Measurements from ENCODE around the gene BCAS4.
"Not testable (repeated sequence)": the region's sequence is repeated elsewhere in the genome, so short reads cannot be mapped to it uniquely, and the experiment has no call there.

BCAS4 gene

DNA sequence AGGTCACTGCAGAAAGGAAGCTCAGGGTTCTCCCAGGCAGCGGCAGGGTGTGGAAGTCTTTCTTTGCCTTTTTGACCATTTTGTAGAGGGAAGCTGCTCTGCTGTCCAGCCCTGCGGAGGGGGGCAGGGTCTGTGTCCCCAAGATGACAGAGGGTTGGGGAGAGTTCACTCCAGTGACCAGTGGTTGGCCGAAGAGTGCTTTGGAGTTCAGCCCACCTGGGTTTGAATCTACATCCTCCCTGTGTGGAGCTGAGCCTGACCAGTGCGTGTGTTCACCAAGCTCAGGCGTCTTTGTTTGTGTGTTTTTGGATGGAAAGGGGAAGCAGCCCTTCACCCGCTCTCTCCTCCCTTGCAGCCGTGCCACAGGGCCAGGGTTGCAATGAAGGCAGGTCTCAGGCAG, 25.9 kb upstream of the BCAS4 start:
- DNase-seq; in situ Hi-C loops (cut with MboI; ENCODE audit: low pct_unique_long_range_greater_than_20kb, low sequenced_read_pairs): not testable (repeated sequence)

- in situ Hi-C loops (cut with MboI; ENCODE audit: low pct_unique_long_range_greater_than_20kb, low sequenced_read_pairs); DNase-seq: not testable (repeated sequence)
These were observed 25.2 kb upstream of the BCAS4 start for GRCh38 chr20:50769551-50770085.

- DNase-seq; in situ Hi-C loops (cut with MboI; ENCODE audit: low pct_unique_long_range_greater_than_20kb, low sequenced_read_pairs): not testable (repeated sequence)
These were observed 23.3 kb upstream of the BCAS4 start for GRCh38 chr20:50771419-50772080.

- no peak for DNase-seq
- in situ Hi-C loops (cut with MboI; ENCODE audit: low pct_unique_long_range_greater_than_20kb, low sequenced_read_pairs) = no loop called here
These were observed 22.3 kb upstream of the BCAS4 start for GRCh38 chr20:50772420-50773185.

GRCh38 chr20:50774515-50774914, 20.3 kb upstream of the BCAS4 start:
- in situ Hi-C loops (cut with MboI; ENCODE audit: low pct_unique_long_range_greater_than_20kb, low sequenced_read_pairs) = no loop called here
- DNase-seq = no peak

DNA sequence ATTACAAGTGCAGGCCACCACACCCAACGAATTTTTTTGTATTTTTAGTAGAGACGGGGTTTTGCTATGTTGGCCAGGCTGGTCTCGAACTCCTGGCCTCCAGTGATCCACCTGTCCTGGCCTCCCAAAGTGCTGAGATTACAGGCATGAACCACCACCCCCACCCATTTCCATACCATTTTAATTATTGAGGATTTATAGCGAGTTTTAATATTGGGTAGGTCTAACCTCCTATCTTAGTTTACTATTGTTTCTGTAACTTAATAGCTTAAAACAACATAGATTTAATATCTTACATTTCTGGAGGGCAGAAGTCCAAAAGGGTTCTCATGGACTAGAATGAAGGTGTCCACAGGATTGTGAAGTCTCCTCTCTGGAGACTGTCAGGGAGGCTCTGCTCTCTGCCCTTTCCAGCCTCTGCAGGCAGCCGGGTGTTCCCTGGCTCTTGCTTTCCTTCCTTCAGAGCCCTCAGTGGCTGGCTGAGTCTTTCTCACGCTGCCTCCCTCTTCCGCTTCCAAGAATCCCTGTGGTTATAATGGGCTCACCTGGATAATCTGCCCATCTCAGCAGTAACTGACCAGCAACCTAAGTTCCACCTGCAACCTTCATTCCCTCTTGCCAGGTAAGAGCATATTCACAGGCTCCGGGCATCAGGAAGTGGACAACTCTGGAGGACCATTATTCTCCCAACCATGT, 18.6 kb upstream of the BCAS4 start:
- in situ Hi-C loops (cut with MboI; ENCODE audit: low pct_unique_long_range_greater_than_20kb, low sequenced_read_pairs) = no loop called here
- no peak for DNase-seq

DNA sequence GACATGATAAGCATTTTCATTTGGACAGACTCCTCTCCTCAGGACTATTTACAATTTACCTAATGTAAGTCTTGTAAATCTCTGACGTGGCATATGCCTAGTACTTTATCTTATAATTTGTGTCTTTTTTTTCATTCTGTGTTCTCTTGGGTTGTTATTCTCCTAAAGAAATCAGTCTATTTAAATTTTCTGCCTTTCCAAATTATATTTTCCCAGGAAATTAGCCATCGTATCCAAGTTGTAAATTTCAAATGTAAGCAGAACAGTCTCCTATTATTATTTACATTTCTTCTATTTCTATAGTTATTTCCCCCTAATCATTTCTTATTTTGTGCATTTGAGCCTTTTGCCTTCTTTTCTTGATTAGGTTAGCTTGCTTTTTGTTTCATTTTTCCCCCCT, 17.5 kb upstream of the BCAS4 start:
- in situ Hi-C loops (cut with MboI; ENCODE audit: low pct_unique_long_range_greater_than_20kb, low sequenced_read_pairs) = no loop called here
- DNase-seq = no peak

DNA sequence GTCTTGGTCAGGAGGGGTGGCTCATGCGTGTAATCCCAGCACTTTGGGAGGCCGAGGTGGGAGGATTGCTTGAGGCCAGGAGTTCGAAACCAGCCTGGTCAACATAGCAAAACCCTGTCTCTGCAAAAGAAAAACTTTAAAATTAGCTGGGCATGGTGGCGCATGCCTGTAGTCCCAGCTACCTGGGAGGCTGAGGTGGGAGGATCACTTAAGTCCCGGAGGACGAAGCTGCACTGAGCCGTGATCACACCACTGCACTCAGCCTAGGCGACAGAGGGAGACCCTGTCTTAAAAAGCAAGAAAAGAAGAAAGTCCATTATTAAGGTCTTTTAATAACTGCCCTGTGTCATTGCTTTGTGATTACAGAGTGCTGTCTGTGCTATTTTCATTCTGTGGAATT, 15.9 kb upstream of the BCAS4 start:
- DNase-seq; in situ Hi-C loops (cut with MboI; ENCODE audit: low pct_unique_long_range_greater_than_20kb, low sequenced_read_pairs): not testable (repeated sequence)

GRCh38 chr20:50783390-50783789, 11.5 kb upstream of the BCAS4 start:
- no peak for DNase-seq
- in situ Hi-C loops (cut with MboI; ENCODE audit: low pct_unique_long_range_greater_than_20kb, low sequenced_read_pairs) = no loop called here

DNA sequence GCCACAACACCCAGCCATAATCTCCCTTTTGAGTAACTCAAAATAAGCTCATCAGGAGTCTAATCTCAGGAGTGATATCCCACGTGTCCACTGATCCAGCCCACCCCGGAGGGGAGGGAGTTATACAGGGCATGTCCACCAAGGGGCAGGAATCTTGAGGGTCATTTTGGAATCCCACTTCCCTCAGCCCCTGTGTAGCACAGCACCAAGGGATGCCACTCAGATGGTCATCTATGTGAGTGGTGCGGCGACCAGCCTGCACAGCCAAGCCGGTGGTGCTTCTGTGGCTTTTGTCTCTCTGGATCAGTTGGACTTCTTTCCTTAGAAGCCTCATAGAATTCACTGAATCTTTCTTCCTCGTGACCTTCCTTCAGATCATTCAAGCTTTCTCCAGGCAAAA, 11.0 kb upstream of the BCAS4 start:
- DNase-seq = no peak
- in situ Hi-C loops (cut with MboI; ENCODE audit: low pct_unique_long_range_greater_than_20kb, low sequenced_read_pairs) = no loop called here

GRCh38 chr20:50784464-50784863, 10.4 kb upstream of the BCAS4 start:
- in situ Hi-C loops (cut with MboI; ENCODE audit: low pct_unique_long_range_greater_than_20kb, low sequenced_read_pairs) = no loop called here
- DNase-seq = peak; percentile 26

GRCh38 chr20:50786703-50787102, 8.2 kb upstream of the BCAS4 start:
- DNase-seq = no peak
- in situ Hi-C loops (cut with MboI; ENCODE audit: low pct_unique_long_range_greater_than_20kb, low sequenced_read_pairs) = no loop called here

- in situ Hi-C loops (cut with MboI; ENCODE audit: low pct_unique_long_range_greater_than_20kb, low sequenced_read_pairs) = no loop called here
- no peak for DNase-seq
These were observed 7.7 kb upstream of the BCAS4 start for GRCh38 chr20:50787181-50787580.

- peak; percentile 54 for DNase-seq
- in situ Hi-C loops (cut with MboI; ENCODE audit: low pct_unique_long_range_greater_than_20kb, low sequenced_read_pairs) = no loop called here
These were observed 6.5 kb upstream of the BCAS4 start for GRCh38 chr20:50788045-50788991.

DNA sequence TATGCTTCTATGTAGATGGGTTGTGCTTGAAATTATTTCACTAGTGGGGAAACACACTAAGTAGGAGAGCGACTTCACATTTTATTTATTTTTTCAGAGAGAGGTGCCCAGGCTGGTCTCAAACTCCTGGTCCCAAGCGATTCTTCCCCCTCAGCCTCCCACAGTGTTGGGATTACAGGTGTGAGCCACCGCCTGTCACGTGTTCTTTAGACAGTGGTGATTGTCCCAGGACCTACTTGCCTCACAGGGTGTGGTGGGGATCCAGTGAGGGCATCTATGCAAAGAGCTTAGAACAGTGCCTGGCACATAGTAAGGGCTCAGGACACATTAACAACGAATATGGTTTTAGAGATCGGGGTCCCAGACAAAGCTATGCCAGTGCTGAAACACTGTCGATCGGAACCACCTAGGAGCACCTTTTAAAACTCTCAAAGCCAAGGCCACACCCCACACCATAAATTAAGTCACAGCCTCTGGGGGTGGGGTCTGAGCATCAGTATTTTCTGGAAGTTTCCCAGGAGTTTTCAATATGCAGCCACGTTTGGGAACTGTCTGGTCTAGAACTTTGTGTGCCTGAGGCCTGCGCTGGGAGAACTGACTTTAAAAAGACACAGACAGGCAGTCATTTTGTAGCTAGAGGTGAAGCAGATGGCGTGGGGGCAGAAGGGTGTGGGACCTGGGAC, 4.8 kb upstream of the BCAS4 start:
- DNase-seq = no peak
- in situ Hi-C loops (cut with MboI; ENCODE audit: low pct_unique_long_range_greater_than_20kb, low sequenced_read_pairs) = no loop called here

GRCh38 chr20:50790651-50791277, 4.1 kb upstream of the BCAS4 start:
- in situ Hi-C loops (cut with MboI; ENCODE audit: low pct_unique_long_range_greater_than_20kb, low sequenced_read_pairs) = no loop called here
- peak; percentile 90 for DNase-seq

GRCh38 chr20:50792708-50793574, 1.9 kb upstream of the BCAS4 start:
- no peak for DNase-seq
- in situ Hi-C loops (cut with MboI; ENCODE audit: low pct_unique_long_range_greater_than_20kb, low sequenced_read_pairs) = no loop called here

Data from KBM-7 (cell line).